NCI-H2107 treated with DMSO at 0.1 percent for 48 hours (cell line): ENCODE results near the gene SWSAP1.
"Not testable (repeated sequence)": the region's sequence is repeated elsewhere in the genome, so short reads cannot be mapped to it uniquely, and the experiment has no call there.

ENCODE experiments used
- DNase-seq: peaks from one replicate; lab custom pipeline; 2025; ENCODE audit not compliant: unreplicated experiment; lab: John Stamatoyannopoulos, UW

SWSAP1 gene, protein sequence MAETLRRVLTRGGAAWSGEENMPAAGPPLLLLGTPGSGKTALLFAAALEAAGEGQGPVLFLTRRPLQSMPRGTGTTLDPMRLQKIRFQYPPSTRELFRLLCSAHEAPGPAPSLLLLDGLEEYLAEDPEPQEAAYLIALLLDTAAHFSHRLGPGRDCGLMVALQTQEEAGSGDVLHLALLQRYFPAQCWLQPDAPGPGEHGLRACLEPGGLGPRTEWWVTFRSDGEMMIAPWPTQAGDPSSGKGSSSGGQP

DNA sequence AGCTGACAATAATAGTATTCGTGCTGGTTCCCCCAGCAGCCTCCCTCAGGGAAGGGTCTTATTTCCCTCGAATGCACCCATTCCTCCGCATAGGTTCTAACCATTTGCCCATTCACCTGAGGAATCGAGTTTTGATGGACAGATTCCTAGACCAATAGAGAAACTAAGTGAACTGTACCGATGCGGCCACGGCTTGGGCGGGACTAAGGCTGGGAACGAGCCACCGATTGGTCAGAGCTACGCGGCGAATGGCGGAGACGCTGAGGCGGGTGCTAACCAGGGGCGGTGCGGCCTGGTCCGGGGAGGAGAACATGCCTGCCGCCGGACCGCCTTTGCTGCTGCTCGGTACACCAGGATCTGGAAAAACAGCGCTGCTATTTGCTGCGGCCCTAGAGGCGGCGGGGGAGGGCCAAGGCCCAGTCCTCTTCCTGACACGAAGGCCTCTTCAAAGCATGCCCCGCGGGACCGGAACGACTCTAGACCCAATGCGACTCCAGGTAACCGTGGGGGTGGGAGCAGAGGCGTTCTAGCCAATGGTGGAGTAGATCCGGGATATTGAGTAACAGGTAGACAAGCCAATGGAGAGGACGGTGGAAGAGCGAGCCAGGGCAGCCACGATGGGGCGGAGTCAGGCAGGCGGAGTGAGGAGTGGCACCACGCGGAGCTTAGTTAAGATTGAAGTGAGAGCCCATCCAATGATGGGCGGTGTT is at the start of gene SWSAP1:
TSS of gene SWSAP1 (plus strand) at position 234 of the 710 bp plus-strand sequence. CDS start at position 249, 15 bp downstream.
- peak; percentile 99 for DNase-seq

DNA sequence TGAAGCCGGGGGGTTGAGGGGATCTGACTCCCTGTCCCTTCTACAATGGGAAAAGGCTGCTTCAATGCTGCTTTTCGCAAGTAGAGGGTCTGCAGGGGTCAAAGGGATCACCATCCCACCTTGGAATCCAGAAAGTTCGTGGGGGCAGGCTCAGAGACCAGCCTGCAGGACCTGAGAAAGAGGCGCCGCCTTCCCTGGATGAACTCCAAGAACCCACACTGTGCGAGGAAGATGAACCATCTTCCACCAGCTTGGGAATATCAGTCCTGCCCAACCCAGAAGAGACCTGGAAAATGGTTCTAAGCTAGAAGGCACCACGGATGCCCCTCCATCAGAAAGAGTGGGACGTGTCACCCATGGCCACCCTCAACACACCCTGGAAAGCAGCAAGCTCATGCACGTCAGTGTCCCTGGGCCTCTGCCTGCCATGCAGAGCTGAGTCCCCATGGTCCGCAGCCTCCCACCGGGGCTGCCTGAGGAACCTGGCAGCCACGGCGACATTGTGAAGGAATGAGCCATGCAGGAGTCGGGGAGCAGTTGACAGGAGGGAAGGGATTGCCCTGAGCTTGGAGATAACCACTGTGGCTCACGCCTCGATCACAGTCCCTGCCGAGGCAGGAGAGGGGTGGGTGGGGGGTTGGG is 49.6 kb upstream of the SWSAP1 start:
- DNase-seq: no peak

- DNase-seq: no peak
These were observed 48.9 kb upstream of the SWSAP1 start for GRCh38 chr19:11325544-11325943.

DNA sequence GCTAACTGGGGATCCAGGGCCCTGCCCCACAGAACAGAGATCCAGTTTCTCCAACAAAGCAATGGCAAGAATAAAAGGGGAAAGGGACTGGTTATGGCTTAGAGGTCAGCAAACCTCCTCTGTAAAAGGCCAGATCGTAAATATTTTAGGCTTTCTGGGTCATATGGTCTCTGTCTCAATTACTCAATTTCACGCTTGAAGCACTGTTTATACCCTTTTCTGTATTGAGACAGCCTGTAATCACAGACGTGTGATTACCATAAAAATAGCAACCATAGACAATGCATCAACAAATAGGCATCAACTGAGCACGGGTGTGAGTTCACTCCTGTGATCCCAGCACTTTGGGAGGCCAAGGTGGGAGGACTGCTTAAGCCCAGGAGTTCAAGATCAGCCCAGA is 44.3 kb upstream of the SWSAP1 start:
- no peak for DNase-seq

DNA sequence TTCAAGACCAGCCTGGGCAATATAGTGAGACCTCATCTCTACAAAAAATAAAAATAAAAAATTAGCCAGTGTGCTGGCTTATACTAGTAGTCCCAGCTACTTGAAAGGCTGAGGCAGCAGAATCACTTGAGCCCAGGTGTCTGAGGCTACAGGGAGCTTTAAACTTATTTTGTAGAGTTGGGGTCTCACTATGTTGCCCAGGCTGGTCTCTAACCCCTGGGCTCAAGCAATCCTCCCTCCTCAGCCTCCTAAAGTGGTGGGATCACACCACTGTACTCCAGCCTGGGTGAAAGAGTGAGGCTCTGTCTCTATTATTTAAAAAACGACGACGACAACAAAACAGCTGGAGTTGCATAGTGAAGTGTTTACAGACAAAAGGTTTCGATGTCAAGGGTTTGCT is 43.0 kb upstream of the SWSAP1 start:
- DNase-seq: no peak

DNA sequence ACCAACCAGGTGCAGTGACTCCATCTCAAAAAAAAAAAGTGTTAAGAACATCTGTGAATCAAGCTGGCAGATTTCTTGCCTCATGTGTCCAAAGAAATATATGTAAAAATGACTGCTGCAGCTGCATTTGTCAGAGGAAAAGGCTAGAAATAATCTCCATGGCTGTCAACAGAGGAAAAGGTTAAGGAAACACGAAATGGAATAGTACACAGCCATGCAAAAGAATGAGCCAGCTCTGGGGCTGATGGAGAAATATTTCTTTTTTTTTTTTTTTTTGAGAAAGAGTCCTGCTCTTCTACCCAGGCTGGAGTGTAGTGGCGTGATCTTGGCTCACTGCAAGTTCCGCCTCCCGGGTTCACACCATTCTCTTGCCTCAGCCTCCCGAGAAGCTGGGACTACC is 41.6 kb upstream of the SWSAP1 start:
- DNase-seq: no peak

DNA sequence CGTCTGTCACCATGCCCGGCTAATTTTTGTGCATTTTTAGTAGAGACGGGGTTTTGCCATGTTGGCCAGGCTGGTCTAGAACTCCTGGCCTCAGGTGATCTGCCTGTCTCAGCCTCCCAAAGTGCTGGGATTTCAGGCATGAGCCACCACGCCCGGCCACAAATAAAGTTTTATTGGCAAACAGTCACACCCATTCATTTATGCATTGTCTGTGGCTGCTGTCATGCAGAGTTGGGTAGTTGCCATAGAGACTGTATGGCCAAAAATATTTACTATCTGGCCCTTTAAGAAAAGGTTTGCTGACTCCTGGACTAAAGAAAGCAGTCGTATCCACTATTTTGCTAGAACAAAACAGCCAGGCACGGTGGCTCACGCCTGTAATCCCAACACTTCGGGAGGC is 40.6 kb upstream of the SWSAP1 start:
- not testable (repeated sequence) for DNase-seq

DNA sequence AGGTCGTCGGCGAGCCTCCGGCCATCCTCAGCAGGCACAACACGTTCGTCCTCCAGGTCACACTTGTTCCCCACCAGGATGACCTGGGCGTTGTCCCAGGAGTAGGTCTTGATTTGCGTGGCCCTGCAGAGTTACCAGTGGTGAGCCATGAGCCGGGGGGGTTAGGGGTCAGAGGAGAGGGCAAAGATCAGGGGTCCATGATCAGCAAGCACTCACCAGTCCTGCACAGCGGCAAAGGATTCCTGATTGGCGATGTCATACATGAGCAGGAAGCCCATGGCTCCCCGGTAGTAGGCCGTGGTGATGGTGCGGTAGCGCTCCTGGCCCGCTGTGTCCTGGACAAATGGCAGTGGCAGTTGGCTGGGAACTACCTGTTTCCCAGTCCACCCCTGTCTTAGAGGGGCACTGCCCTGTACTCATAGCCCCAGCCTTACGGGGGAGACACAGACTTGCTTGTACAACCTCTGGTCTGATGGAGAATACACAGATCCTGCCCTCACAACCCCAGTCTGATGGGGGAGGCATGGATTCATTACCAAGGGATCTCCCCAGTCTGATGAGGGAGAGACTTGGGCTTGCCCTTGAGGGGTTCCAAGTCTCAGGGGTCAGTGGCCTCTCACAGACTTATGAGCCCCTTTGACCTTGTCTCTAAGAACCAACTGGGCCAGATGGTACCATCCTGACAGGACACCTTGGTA is 38.9 kb upstream of the SWSAP1 start:
- no peak for DNase-seq

DNA sequence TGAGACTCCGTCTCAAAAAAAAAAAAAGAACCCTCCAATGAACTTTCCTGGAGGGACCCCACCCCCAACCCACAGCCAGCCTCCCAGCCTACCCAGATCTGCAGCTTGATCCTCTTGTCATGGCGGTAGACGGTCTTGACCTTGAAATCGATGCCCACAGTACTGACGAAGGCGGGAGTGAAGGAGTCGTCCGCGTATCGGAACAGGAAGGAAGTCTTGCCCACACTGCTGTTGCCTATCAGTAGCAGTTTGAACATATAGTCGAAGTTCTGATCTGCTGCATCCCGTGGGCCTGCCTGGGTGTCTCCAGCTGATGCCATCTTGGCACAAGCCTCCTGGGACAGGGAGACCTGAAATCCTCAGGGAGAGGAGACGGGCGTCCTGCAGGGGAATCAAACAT is 37.4 kb upstream of the SWSAP1 start:
- DNase-seq: no peak

GRCh38 chr19:11338121-11338520 is 36.3 kb upstream of the SWSAP1 start:
- DNase-seq: no peak

GRCh38 chr19:11338569-11339253 is 35.8 kb upstream of the SWSAP1 start:
- no peak for DNase-seq

- peak; percentile 65 for DNase-seq
These were observed 35.0 kb upstream of the SWSAP1 start, which contains the start of gene RAB3D for GRCh38 chr19:11339254-11340098. RAB3D (minus strand) TSS chr19:11339657; CDS start chr19:11337399, 2,258 bp downstream.

DNA sequence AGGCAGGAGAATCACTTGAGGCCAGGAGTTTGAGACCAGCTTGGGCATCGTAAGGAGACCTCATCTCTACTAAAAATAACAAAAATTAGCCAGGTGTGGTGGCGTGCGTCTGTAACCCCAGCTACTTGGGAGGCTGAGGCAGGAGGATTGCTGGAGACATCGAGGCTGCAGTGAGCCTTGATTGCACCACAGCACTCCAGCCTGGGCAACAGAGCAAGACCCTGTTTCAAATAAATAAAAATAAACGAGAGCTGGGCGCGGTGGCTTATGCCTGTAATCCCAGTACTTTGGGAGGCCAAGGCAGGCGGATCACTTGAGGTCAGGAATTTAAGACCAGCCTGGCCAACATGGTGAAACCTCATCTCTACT is 34.4 kb upstream of the SWSAP1 start:
- DNase-seq: not testable (repeated sequence)

DNA sequence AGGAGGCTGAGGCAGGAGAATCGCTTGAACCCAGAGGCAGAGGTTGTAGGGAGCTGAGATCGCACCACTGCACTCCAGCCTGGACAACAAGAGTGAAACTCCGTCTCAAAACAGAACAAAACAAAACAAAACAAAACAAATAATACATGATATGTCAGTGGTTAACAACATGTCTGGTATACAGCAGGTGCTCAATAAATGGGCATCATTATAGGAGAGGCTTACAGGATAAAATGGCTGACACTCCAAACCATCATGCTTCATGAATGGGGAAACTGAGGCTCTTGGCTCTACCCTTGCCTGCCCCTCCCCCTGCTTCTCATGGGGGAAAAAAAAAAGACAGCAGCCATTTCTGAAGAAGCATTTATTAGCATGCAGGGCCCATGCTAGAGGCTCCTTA is 32.0 kb upstream of the SWSAP1 start:
- DNase-seq: no peak

GRCh38 chr19:11345122-11345803 is 29.2 kb upstream of the SWSAP1 start:
- DNase-seq: peak; percentile 21

- peak; percentile 94 for DNase-seq
These were observed 28.1 kb upstream of the SWSAP1 start, which contains the start of the genes CCDC159 and TMEM205 for GRCh38 chr19:11346104-11346940. CCDC159 (plus strand) TSS chr19:11346519; CDS start chr19:11346607, 88 bp downstream. TMEM205 (minus strand) TSS chr19:11346268; CDS start chr19:11345619, 649 bp downstream.

DNA sequence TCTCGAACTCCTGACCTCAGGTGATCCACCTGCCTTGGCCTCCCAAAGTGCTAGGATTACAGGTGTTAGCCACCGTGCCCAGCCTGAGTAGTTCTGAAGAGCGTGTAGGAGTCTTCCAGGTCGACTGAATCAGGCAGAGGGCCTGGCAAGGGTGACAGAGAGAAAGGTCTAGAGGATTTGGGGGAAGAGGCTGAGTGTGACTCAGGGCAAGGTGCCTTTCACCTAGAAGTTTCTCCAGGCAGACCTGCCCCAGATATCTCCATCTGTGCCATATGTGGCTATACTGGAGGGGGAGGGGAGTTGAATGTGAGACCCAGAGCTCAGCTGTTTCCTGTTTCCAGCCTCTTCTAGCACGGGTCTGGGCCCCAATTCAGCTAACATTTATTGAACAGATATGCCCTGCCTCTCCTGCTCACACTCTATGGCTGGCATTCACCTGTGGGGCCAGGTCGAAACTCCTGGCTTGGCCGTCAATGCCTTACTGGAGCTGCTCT is 26.9 kb upstream of the SWSAP1 start:
- no peak for DNase-seq

DNA sequence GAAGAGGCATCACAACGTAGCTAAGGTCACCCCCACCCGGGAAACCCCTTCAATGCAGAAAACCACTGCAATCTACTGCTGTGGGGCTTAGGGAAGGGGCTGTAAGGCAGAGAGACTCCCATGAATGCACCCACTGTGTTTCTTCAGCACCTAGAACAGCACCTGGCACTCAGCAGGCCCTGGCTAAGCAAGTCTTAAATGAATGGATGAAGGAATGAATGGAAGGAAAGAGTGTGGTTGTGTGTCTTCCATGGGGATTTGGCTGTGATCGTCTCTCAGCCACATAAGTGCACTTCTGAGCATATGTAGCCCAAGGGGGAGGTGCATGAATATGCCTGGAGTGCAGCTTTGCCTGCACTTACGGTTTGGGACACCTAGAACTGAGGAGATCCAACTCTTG is 25.3 kb upstream of the SWSAP1 start:
- DNase-seq: no peak
